GM23248 (cell line): Measurements from ENCODE around the gene TTC28.

Source experiments
- EZH2 ChIP-seq: fragments of 200-600 bp; sonication (generic); IDR thresholded peaks from 2 replicates; pipeline ENCODE4 v1.6.1; 2018; ENCODE audit warnings: antibody characterized with exemption, mild to moderate bottlenecking; ENCODE audit not compliant: insufficient read depth, poor library complexity, severe bottlenecking
- EZH2phosphoT487 ChIP-seq: fragments of 200-600 bp; sonication (generic); IDR thresholded peaks from 2 replicates; pipeline ENCODE4 v1.6.1; 2018; ENCODE audit warnings: antibody characterized with exemption, moderate library complexity, mild to moderate bottlenecking, low read depth; ENCODE audit not compliant: insufficient read depth

DNA sequence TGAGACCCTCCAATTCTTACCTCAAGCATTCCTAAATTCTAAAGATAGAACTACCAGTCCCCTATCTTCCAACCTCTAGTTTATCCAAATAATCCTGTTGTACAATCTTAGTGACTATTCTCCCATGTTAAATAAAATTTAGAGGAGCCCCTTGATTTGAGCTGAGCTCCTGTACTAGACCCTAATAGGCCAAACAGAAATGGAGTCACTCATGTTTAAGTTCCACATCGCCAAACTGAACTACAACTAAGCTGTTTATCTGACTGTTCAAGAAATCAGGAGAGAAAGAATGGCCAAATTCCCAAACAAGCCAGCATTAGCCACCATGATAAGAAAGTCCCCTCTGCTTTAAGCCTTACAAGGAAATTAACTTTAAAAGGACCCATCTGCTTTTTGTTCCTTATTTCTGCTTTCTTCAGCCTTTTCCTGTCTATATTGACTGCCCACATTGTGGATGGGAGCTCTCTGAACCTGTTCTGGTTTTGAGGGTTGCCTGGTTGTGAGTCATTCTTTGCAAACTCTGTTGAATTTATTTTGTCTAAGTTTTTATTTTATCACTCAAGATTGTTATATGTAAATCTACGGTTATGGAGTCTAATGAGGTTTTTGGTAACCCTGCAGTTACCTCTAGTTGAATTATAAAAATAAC lies 90.4 kb downstream of the TTC28 start:
- TF ChIP-seq EZH2 = no peak
- no peak for TF ChIP-seq EZH2phosphoT487
